Right kidney (tissue), 1 donor: ENCODE measurements around the gene GPAM.

Experiments
- DNase-seq: peaks from one replicate; pipeline ENCODE4 v3.0.0-alpha.2; 2016

GPAM gene

DNA sequence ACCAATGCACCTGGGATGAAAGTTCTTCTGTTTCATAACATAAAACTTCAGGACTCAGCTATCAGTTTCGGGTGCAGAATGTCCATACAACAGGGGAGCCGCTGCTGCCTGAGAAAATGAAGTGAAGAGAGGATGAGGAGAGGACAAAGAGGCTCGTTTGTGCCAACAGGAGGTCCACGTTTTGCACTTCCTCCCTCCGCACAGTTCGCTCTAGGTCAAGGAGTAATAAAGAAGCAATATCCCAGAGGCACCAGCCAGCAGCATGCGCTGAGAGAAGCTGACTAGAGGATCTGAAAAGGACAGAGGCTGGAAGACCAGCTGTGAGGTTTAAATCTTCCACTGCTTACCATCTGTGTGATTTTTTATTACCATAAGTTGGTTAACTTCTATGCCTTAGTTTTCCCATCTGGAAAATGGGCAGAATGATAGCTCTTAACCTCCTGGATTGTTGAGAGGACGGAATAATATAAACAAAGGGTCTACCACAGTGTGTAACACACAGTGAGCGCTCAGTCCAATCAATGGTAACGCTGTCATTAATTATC lies 709 bp downstream of the GPAM start:
- no peak for DNase-seq

GRCh38 chr10:112177247-112177646 lies 6.3 kb downstream of the GPAM start:
- DNase-seq: no peak

- DNase-seq: no peak
Observed at GRCh38 chr10:112176543-112176942, 7.0 kb downstream of the GPAM start.

- DNase-seq: no peak
Observed at GRCh38 chr10:112175409-112175808, 8.2 kb downstream of the GPAM start.

DNA sequence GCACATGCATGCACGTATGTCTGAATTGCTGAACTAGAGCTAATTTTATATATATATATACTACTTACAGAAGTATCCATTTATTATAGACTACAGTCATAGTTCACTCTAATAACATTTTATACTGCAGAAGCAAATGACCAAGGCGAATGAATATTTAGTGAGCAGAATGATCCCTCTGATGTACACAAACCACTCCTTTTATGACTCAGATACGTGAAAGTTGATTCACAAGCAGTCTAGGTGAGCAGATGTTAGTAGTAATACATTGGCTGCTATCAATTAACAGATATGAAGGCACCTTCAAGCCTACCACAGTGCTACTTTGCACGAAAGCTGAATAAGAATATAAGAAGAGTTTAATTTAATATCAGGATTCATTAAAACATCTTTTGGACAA lies 10.4 kb downstream of the GPAM start:
- DNase-seq: no peak

DNA sequence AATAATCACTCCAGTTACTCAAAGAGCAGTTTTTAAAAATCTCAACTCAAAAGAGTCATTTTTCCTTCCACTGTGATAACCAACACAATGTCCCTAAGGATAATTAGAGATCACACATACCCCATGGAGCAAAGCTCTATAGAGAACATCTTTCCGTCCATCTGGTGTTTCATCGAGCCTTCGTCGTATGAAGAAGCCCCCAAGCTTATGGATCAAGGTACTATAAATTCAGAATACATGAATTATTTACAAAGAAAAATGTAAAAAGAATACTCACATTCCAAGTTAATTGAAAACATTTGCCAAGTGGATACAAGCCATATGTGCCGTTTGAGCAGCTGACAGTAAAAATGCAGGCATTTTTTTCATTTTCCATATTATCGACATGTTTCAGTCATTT lies 14.8 kb downstream of the GPAM start:
- DNase-seq: no peak

DNA sequence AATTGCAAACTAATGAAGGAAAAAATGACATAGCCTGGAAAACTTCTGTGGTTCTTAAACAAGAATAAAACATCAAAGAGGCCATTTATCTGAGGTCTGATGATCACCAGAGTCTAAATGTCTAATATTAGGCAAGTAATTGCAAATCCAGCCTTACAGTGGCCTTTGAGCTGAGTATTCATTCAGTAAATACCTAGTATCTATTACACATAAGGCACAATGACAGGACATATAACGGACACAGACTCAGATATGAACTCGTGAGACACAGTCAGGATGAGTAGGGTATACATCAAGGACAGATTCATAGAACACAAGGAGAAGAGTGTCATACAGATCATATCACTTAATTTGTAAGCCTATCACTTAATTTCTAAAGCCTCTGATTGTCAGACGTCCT lies 16.8 kb downstream of the GPAM start:
- no peak for DNase-seq

GRCh38 chr10:112161757-112162518 lies 21.6 kb downstream of the GPAM start:
- no peak for DNase-seq

DNA sequence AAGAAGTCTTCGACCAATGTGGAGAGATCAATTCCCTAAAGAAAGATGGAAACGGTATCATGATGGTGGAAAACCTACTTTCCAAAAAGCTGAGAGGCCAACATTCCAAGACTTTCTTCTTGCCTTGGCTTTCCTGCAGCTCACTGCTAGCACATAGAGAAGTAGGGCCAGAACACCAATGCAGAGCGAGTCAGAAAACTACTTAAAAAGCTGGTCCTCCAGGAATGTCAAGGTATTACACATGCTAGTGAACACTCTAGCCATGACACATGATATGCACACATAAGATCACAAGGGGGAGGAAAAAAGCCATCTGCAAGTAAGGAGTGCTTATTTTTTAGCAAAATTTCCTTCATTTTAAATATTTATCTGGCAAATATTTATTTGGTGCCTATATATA lies 22.7 kb downstream of the GPAM start:
- no peak for DNase-seq

GRCh38 chr10:112159469-112159868 lies 24.1 kb downstream of the GPAM start:
- DNase-seq: no peak

DNA sequence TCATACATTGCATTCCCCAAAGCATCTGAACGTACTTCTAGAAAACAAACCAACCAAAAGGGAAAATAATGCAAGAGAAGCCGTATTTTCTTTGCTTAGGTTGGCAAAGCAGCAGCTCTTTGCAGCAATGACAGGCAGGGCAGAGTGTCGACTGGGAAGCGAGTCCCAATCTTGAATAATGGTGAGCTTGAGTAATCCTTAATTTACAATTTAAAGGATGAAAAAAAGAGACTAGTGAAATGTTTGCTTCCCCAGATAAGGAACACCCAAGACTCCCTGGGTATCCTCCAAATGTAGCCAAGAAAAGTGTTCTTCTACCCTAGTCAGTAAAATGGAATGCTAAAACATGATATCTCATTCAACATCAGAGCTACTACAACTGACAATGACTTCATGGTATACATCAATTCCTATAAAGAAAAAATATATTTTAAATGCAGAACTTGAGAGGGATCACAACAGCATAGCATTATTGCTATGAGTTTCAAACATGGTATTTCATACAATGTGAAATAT lies 32.0 kb downstream of the GPAM start:
- no peak for DNase-seq

DNA sequence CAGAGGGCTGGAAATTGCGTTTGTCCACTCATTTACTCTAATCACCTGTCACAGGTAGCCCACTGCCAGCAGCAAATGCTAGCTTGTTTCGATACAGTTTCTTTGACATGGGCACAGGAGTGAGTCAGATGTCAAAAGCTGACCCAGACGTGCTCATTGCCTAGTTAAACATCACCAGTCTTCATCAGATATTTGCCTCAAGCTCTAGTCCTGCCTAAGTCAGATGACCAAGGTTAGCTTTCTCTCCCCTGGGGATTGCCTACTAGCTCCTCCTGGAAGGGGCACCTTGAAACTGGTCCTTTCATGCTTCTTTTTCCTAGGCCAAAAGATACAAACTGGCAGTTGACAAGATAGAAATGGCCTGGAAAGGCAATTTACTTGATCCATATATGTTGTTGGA lies 35.2 kb downstream of the GPAM start:
- no peak for DNase-seq

- DNase-seq: no peak
Observed at GRCh38 chr10:112146799-112147198, 36.8 kb downstream of the GPAM start.

- no peak for DNase-seq
Observed at GRCh38 chr10:112145263-112145662, 38.3 kb downstream of the GPAM start.

GRCh38 chr10:112143420-112143819 lies 40.1 kb downstream of the GPAM start:
- DNase-seq: no peak

- DNase-seq: no peak
Observed at GRCh38 chr10:112141292-112141691, 42.3 kb downstream of the GPAM start.

DNA sequence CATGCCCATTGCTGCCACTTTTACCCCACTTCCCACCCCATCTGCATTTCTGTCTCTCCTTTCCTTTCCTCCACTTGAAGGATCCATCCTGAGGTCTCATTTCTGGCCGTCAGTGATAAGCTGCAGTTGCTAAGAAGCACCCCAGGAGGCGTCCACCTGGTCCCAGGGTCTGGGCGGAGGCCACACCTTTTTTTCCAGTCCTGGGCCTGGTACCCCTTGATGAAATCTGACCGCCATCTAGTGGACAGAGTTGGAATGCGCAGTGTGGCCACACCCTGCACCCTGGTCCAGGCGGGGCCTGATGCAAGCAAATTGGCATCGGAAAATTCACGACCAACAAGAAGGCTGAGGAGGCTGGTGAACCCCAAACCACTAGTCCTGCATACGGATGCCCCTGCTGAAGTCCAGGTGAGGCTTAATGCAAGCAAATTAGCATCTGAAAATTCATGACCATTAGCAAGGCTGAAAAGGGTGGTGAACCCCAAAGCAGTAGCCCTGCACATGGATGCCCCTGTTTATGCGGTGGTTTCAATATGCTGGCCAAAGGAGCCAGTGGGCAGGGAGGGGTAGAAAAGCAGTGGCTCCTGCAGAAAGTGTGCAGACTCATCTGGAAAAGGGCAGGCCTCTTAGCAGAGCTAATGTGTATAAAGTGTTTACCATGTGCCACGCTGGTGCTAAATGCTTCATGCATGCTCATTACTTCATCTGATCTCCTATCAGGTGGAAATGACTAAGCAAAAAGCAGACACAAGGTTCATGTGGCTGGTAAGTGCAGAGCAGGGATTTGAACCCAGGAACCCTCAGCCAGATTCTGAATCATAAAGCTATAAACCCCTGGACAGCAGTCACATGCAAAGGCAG lies 43.2 kb downstream of the GPAM start:
- peak; percentile 42 for DNase-seq

DNA sequence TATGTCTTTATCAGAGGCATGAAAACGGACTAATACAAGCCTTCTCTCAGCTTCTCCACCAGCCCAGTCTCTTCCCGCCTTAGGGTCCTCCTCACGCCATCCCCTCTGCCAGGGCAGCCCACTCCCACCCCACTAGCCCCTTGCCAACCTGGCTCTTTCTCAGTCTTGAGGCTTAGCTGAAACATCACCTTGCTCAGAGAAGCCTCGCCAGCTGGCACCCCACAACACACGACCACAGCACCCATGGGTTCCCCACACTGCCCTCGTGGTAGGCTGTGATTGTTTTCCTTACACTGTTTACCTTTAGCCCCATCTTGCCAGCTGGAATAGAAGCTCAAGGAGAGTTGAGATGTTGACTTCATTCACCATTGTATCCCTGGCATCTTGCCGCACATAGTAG lies 44.4 kb downstream of the GPAM start:
- no peak for DNase-seq

GRCh38 chr10:112137154-112137987 lies 46.2 kb downstream of the GPAM start:
- DNase-seq: peak; percentile 60

- DNase-seq: no peak
Observed at GRCh38 chr10:112136486-112137153, 46.9 kb downstream of the GPAM start.

DNA sequence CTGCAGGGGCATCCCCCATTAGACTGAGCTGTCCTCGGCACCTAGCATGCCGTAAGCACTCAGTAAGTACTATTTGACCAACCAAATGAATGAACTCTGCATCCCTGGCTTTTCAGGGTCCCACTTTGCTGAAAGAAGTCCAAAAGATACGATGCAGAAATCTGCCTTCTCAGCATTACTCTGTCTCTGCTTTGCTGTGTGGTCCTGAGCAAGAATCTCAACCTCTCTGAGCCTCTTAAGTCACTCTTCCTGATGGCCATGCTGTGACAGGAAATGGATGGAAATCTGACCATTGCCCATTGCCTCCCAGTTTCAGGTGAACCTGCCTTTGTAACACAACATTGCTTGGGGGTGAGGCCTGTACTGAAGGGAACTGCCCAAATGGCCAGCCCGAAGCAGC lies 48.0 kb downstream of the GPAM start:
- no peak for DNase-seq

GRCh38 chr10:112132435-112132834 lies 51.1 kb downstream of the GPAM start:
- no peak for DNase-seq
